SK-N-SH treated with all-trans-retinoic acid at 6 μM for 48 hours (cell line): Measurements from ENCODE around the gene VPS13D.

Experiments
- ATAC-seq: fragments of 200-7000 bp; cut with Tn5 transposase; 3 replicates; pipeline ENCODE4 v1.9.1; 2020; ENCODE audit warnings: mild to moderate bottlenecking, moderate library complexity
- ARNTL ChIP-seq: fragments of 450-650 bp; formaldehyde crosslinking; IDR thresholded peaks from 2 replicates; pipeline ENCODE4 v1.5.0; 2020; ENCODE audit warnings: low read depth, mild to moderate bottlenecking, moderate library complexity, borderline replicate concordance
- CSRNP3 ChIP-seq: fragments of 250-450 bp; sonication (Bioruptor Pico); IDR thresholded peaks from 2 replicates; pipeline ENCODE4 v1.5.1; 2021; ENCODE audit warnings: mild to moderate bottlenecking, moderate library complexity
- ESRRG ChIP-seq: fragments of 250-450 bp; sonication (Bioruptor Pico); IDR thresholded peaks from 2 replicates; pipeline ENCODE4 v1.6.1; 2021; ENCODE audit warnings: mild to moderate bottlenecking
- GLIS3 ChIP-seq: fragments of 250-450 bp; sonication (Bioruptor Pico); IDR thresholded peaks from 2 replicates; pipeline ENCODE4 v1.5.0; 2020; ENCODE audit warnings: mild to moderate bottlenecking, moderate library complexity
- ISL1 ChIP-seq: fragments of 250-450 bp; sonication (Bioruptor Pico); IDR thresholded peaks from 2 replicates; pipeline ENCODE4 v2.1.2; 2022; ENCODE audit warnings: mild to moderate bottlenecking, moderate library complexity
- OSR1 ChIP-seq: fragments of 250-450 bp; sonication (Bioruptor Pico); IDR thresholded peaks from 2 replicates; pipeline ENCODE4 v1.8.0; 2022; ENCODE audit warnings: moderate library complexity, mild to moderate bottlenecking, inconsistent platforms
- PATZ1 ChIP-seq: fragments of 250-450 bp; sonication (Bioruptor Pico); IDR thresholded peaks from 2 replicates; pipeline ENCODE4 v1.8.0; 2020; ENCODE audit warnings: mild to moderate bottlenecking, moderate library complexity, borderline replicate concordance
- PPARA ChIP-seq: fragments of 250-450 bp; sonication (Bioruptor Pico); IDR thresholded peaks from 2 replicates; pipeline ENCODE4 v1.5.0; 2020; ENCODE audit warnings: mild to moderate bottlenecking, borderline replicate concordance
- SNAI2 ChIP-seq: fragments of 250-450 bp; sonication (Bioruptor Pico); IDR thresholded peaks from 2 replicates; pipeline ENCODE4 v1.5.0; 2020; ENCODE audit warnings: mild to moderate bottlenecking, moderate library complexity
- TCF4 ChIP-seq: fragments of 250-450 bp; sonication (Bioruptor Pico); IDR thresholded peaks from 2 replicates; pipeline ENCODE4 v1.8.0; 2021; ENCODE audit warnings: mild to moderate bottlenecking, moderate library complexity, borderline replicate concordance
- TOX ChIP-seq: fragments of 250-450 bp; sonication (Bioruptor Pico); IDR thresholded peaks from 2 replicates; pipeline ENCODE4 v1.8.0; 2021; ENCODE audit warnings: mild to moderate bottlenecking, moderate library complexity, borderline replicate concordance
- ZFP30 ChIP-seq: fragments of 450-650 bp; formaldehyde crosslinking; IDR thresholded peaks from 2 replicates; pipeline ENCODE4 v1.5.0; 2022; ENCODE audit warnings: mild to moderate bottlenecking, moderate library complexity
- ZNF565 ChIP-seq: fragments of 450-650 bp; formaldehyde crosslinking; conservative IDR thresholded peaks from 2 replicates; pipeline ENCODE4 v1.5.0; 2020; ENCODE audit warnings: low read depth, mild to moderate bottlenecking, moderate library complexity
- ZNF8 ChIP-seq: fragments of 450-650 bp; formaldehyde crosslinking; IDR thresholded peaks from 2 replicates; pipeline ENCODE4 v1.5.0; 2020; ENCODE audit warnings: mild to moderate bottlenecking, moderate library complexity
- TF ChIP-seq, protein P1 (sequence below): fragments of 250-450 bp; sonication (Bioruptor Pico); IDR thresholded peaks from 2 replicates; pipeline ENCODE4 v1.5.0; 2020; ENCODE audit warnings: mild to moderate bottlenecking, moderate library complexity
- TF ChIP-seq, protein P2 (sequence below): fragments of 250-450 bp; sonication (Bioruptor Pico); IDR thresholded peaks from 2 replicates; pipeline ENCODE4 v1.8.0; 2021; ENCODE audit warnings: low read depth, mild to moderate bottlenecking, moderate library complexity, borderline replicate concordance
- TF ChIP-seq, protein P3 (sequence below): fragments of 250-450 bp; sonication (Bioruptor Pico); IDR thresholded peaks from 2 replicates; pipeline ENCODE4 v1.5.1; 2020; ENCODE audit warnings: low read depth, mild to moderate bottlenecking, moderate library complexity

The VPS13D gene

DNA sequence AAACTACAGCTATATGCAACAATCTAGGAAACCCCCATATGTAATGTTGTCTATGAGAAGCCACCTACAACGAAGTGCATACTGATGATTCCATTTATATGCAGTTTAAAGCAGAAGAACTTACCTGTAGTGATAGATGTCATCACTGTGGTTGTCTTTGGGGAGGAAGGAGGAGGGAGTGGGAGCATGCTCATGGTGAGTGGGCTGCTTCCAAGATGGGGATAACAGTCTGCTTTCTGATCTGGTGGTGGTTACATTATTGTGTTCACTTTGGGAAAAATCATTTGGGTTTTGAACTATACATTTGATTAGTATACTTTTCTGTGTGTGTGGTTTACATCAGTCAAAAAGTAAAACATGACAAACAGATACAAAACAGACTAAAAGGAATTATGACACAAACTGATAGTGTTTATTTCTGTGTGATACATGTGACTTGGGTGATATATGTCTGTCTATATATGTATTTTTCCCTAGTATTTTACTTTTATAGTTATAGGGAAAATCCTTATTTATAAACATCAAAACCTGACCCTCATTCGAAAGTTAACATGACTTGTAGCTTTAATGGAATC is 184.7 kb downstream of the VPS13D start (continued):
- TF ChIP-seq, protein P1, sequence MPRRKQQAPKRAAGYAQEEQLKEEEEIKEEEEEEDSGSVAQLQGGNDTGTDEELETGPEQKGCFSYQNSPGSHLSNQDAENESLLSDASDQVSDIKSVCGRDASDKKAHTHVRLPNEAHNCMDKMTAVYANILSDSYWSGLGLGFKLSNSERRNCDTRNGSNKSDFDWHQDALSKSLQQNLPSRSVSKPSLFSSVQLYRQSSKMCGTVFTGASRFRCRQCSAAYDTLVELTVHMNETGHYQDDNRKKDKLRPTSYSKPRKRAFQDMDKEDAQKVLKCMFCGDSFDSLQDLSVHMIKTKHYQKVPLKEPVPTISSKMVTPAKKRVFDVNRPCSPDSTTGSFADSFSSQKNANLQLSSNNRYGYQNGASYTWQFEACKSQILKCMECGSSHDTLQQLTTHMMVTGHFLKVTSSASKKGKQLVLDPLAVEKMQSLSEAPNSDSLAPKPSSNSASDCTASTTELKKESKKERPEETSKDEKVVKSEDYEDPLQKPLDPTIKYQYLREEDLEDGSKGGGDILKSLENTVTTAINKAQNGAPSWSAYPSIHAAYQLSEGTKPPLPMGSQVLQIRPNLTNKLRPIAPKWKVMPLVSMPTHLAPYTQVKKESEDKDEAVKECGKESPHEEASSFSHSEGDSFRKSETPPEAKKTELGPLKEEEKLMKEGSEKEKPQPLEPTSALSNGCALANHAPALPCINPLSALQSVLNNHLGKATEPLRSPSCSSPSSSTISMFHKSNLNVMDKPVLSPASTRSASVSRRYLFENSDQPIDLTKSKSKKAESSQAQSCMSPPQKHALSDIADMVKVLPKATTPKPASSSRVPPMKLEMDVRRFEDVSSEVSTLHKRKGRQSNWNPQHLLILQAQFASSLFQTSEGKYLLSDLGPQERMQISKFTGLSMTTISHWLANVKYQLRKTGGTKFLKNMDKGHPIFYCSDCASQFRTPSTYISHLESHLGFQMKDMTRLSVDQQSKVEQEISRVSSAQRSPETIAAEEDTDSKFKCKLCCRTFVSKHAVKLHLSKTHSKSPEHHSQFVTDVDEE (CRISPR knock-in tag) = no peak
- TF ChIP-seq, protein P2, sequence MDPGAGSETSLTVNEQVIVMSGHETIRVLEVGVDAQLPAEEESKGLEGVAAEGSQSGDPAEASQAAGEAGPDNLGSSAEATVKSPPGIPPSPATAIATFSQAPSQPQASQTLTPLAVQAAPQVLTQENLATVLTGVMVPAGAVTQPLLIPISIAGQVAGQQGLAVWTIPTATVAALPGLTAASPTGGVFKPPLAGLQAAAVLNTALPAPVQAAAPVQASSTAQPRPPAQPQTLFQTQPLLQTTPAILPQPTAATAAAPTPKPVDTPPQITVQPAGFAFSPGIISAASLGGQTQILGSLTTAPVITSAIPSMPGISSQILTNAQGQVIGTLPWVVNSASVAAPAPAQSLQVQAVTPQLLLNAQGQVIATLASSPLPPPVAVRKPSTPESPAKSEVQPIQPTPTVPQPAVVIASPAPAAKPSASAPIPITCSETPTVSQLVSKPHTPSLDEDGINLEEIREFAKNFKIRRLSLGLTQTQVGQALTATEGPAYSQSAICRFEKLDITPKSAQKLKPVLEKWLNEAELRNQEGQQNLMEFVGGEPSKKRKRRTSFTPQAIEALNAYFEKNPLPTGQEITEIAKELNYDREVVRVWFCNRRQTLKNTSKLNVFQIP (CRISPR knock-in tag) = no peak
- no peak for TF ChIP-seq PATZ1 (CRISPR knock-in tag)
- TF ChIP-seq SNAI2 (CRISPR knock-in tag) = no peak
- no peak for TF ChIP-seq CSRNP3 (CRISPR knock-in tag)
- no peak for TF ChIP-seq ZFP30 (CRISPR knock-in tag)

- TF ChIP-seq ARNTL (no peak), TCF4 (no peak), PPARA (no peak), ZNF565 (CRISPR knock-in tag) (no peak), ZFP30 (CRISPR knock-in tag) (no peak), ESRRG (CRISPR knock-in tag) (no peak), TOX (CRISPR knock-in tag) (no peak), CSRNP3 (CRISPR knock-in tag) (no peak)
- TF ChIP-seq, protein P2 (CRISPR knock-in tag) = no peak
- no peak for ATAC-seq
These were observed 185.2 kb downstream of the VPS13D start for GRCh38 chr1:12415038-12415466.

DNA sequence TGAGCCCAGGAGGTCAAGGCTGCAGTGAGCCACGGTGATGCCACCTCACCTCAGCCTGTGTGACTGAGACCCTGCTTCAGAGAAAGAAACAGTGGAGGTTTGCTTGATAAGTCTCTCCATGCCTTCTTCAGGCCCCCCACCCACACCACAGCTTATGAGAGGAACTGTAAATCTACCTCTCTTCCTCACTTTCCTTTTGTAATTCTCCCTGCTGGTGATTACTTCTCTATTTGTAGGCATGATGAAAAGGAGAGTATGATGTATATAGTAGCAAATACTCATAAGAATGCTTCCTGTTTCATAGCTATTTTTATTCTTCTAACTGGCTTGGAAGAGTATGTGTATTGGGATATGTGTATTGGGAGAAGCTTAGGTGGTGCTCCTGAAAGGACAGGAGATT is 186.3 kb downstream of the VPS13D start:
- ATAC-seq = no peak
- no peak for TF ChIP-seq ZNF8 (CRISPR knock-in tag)
- no peak for TF ChIP-seq CSRNP3 (CRISPR knock-in tag)
- no peak for TF ChIP-seq ZFP30 (CRISPR knock-in tag)
- no peak for TF ChIP-seq ARNTL
- TF ChIP-seq ESRRG (CRISPR knock-in tag) = no peak
- no peak for TF ChIP-seq GLIS3 (CRISPR knock-in tag)
- no peak for TF ChIP-seq ISL1 (CRISPR knock-in tag)
- no peak for TF ChIP-seq PATZ1 (CRISPR knock-in tag)
- TF ChIP-seq, protein P3, sequence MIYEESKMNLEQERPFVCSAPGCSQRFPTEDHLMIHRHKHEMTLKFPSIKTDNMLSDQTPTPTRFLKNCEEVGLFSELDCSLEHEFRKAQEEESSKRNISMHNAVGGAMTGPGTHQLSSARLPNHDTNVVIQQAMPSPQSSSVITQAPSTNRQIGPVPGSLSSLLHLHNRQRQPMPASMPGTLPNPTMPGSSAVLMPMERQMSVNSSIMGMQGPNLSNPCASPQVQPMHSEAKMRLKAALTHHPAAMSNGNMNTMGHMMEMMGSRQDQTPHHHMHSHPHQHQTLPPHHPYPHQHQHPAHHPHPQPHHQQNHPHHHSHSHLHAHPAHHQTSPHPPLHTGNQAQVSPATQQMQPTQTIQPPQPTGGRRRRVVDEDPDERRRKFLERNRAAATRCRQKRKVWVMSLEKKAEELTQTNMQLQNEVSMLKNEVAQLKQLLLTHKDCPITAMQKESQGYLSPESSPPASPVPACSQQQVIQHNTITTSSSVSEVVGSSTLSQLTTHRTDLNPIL (CRISPR knock-in tag) = no peak
- TF ChIP-seq OSR1 (CRISPR knock-in tag) = no peak
- no peak for TF ChIP-seq PPARA
- TF ChIP-seq, protein P2 (CRISPR knock-in tag) = no peak
- no peak for TF ChIP-seq ZNF565 (CRISPR knock-in tag)
- TF ChIP-seq SNAI2 (CRISPR knock-in tag) = no peak
